ENCODE data around the gene STT3A. TPM values are rescaled to one million over a fixed set of nuclear protein-coding genes. Genes with fewer than 3 reads are reported as not detected.
"Not testable (repeated sequence)": the region's sequence is repeated elsewhere in the genome, so short reads cannot be mapped to it uniquely, and the experiment has no call there.

STT3A gene
- total and polyA plus RNA-seq, 11 donors: 21.5 to 98.6 (median 59.1) TPM

- Histone ChIP-seq H3K27ac (no peak overlapping the region), H3K27me3 (no peaks in the 10 kb centered on the region), H3K36me3 (peaks cover 2 to 59% (median 55%) of the 10 kb centered on the region in 9 donors), H3K9me3 (no peaks in the 10 kb centered on the region), H3K4me3 (no peak overlapping the region), H3K4me1 (peaks cover 0 to 22% (median 10%) of the 10 kb centered on the region in 12 donors)
- DNase-seq (no peak), ATAC-seq (no peak)
- TF ChIP-seq CTCF (IDR thresholded peaks at IDR 0.05) (no peak), POLR2A (IDR thresholded peaks at IDR 0.05) (no peak)
- 83 to 86% (median 85%) methylated on average over 5 of the region's 5 CpGs for WGBS, 4 donors
- intact Hi-C loops (cut with DNase I): loop anchor here in 2 of 10 donors (5.0 to 10.0 kb wide), 2 partner anchors 54 to 618 kb away; partner anchors contain the start of genes CCDC15 (in 1 of the 2) and CHEK1 (in 1 of the 2)
Observed at GRCh38 chr11:125572916-125573315, 19.7 kb upstream of the STT3A start.

DNA sequence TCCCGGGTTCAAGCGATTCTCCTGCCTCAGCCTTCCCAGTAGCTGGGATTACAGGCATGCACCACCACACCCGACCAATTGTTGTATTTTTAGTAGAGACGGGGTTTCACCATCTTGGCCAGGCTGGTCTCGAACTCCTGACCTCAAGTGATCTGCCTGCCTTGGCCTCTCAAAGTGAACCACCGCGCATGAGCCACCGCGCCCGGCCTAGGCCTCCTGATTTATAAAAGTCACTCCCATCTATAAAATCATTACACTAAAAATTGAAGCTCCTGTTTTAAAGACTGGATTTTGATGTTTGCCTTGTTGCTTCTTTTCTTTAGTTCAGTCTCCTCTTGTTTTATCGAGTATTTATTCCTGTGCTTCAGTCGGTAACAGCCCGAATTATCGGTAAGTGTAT lies 15.5 kb upstream of the STT3A start:
- not testable (repeated sequence) for DNase-seq, H3K27ac ChIP-seq, H3K4me1 ChIP-seq, H3K9me3 ChIP-seq, ATAC-seq, H3K27me3 ChIP-seq, H3K4me3 ChIP-seq
- peaks cover 2 to 100% (median 98%) of the 10 kb centered on the region in 9 donors for H3K36me3 ChIP-seq
- intact Hi-C loops (cut with DNase I): loop anchor here in 2 of 10 donors (5.0 to 10.0 kb wide), 2 partner anchors 45 to 622 kb away; partner anchors contain the start of gene CCDC15 (in 1 of the 2)
- WGBS, 4 donors: 94 to 96% (median 96%) methylated on average over 14 of the region's 14 CpGs

DNA sequence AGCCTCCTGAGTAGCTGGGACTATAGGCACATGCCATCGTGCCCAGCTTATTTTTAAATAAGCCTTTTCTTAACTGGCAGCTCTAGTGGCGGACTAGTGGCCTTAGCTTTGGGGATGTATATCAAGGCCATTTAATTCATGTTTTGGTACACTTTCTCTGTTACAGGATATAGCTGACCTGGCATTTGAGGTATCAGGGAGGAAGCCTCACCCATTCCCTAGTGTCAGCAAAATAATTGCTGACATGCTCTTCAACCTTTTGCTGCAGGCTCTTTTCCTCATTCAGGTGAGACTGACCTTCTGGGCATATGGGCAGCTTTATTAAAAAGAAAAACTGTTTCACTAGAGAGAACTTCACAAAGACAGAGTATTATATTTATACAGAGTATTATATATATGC lies 13.9 kb upstream of the STT3A start:
- H3K27ac ChIP-seq: no peak overlapping the region
- TF ChIP-seq CTCF (IDR thresholded peaks at IDR 0.05) (no peak), POLR2A (IDR thresholded peaks at IDR 0.05) (no peak)
- no peaks in the 10 kb centered on the region for H3K9me3 ChIP-seq
- intact Hi-C loops (cut with DNase I): loop anchor here in 2 of 10 donors (5.0 to 10.0 kb wide), 2 partner anchors 44 to 624 kb away; partner anchors contain the start of gene CCDC15 (in 1 of the 2)
- DNase-seq (no peak), ATAC-seq (no peak)
- H3K4me3 ChIP-seq: no peak overlapping the region
- no peaks in the 10 kb centered on the region for H3K27me3 ChIP-seq
- no peaks in the 10 kb centered on the region for H3K4me1 ChIP-seq
- H3K36me3 ChIP-seq: peaks cover 6 to 100% (median 100%) of the 10 kb centered on the region in 9 donors
- 95 to 98% (median 97%) methylated on average over 2 of the region's 2 CpGs for WGBS, 4 donors

- intact Hi-C loops (cut with DNase I): loop anchor here in 2 of 10 donors (5.0 to 10.0 kb wide), 2 partner anchors 42 to 625 kb away; partner anchors contain the start of gene CCDC15 (in 1 of the 2)
- no peak overlapping the region for H3K4me3 ChIP-seq
- no peak for DNase-seq
- H3K4me1 ChIP-seq: no peaks in the 10 kb centered on the region
- H3K27me3 ChIP-seq: no peaks in the 10 kb centered on the region
- H3K27ac ChIP-seq: no peak overlapping the region
- TF ChIP-seq POLR2A (IDR thresholded peaks at IDR 0.05): no peak
- TF ChIP-seq CTCF (IDR thresholded peaks at IDR 0.05): no peak
- peaks cover 7 to 100% (median 93%) of the 10 kb centered on the region in 9 donors for H3K36me3 ChIP-seq
- 95 to 98% (median 97%) methylated on average over 5 of the region's 5 CpGs for WGBS, 4 donors
- H3K9me3 ChIP-seq: no peaks in the 10 kb centered on the region
- no peak for ATAC-seq
Observed at GRCh38 chr11:125579811-125580210, 12.8 kb upstream of the STT3A start.

- H3K9me3 ChIP-seq: no peaks in the 10 kb centered on the region
- peaks cover 5 to 71% (median 59%) of the 10 kb centered on the region in 9 donors for H3K36me3 ChIP-seq
- H3K4me1 ChIP-seq: no peaks in the 10 kb centered on the region
- no peak for TF ChIP-seq POLR2A (IDR thresholded peaks at IDR 0.05)
- TF ChIP-seq CTCF (IDR thresholded peaks at IDR 0.05): no peak
- intact Hi-C loops (cut with DNase I): no loop called here
- no peak overlapping the region for H3K27ac ChIP-seq
- no peaks in the 10 kb centered on the region for H3K27me3 ChIP-seq
- DNase-seq (no peak), ATAC-seq (no peak)
- WGBS, 4 donors: 93 to 97% (median 95%) methylated on average over 11 of the region's 11 CpGs
- H3K4me3 ChIP-seq: no peak overlapping the region
Observed at GRCh38 chr11:125583496-125583895, 9.2 kb upstream of the STT3A start.

All from heart left ventricle (tissue), 16 donors.